Left colon (tissue), 2 donors: ENCODE results near the gene TEX30. TPM values are rescaled to one million over a fixed set of nuclear protein-coding genes. Genes with fewer than 3 reads are reported as not detected.

Experiments used
- ATAC-seq: fragments of 200-7000 bp; cut with Tn5 transposase; one replicate; pipeline ENCODE4 v1.9.1; 2020; ENCODE audit warnings: mild to moderate bottlenecking, moderate library complexity
- DNase-seq, 2 donors: peaks; one replicate each; pipeline ENCODE4 v3.0.0-alpha.2; 2020
- intact Hi-C, 2 donors: fragments of 100-400 bp; cut with DNase I in 1 of 2; cut with micrococcal nuclease in 1 of 2; formaldehyde crosslinking; loops; one replicate each; pipeline versions ENCODE4 v1.11.2 to v1.14.0; 2022; cut with DNase I, micrococcal nuclease
- total RNA-seq, 2 donors: library from RNA; stranded (reverse); fragmentation: NEBNext Ultra II Directional; extraction: Animal tissue kit (Norgen Biotek cat#: 25700); gene quantifications; one replicate each; pipeline ENCODE4 v1.2.1, GENCODE V29; 2021
- donor health status: DM: no; HTN: no; CAD: no.
- donor health status: DM: yes; HTN: yes; CAD: no.

TEX30 gene
- total RNA-seq, 2 donors from 2014 or later, result 3.8 to 4.0 TPM

DNA sequence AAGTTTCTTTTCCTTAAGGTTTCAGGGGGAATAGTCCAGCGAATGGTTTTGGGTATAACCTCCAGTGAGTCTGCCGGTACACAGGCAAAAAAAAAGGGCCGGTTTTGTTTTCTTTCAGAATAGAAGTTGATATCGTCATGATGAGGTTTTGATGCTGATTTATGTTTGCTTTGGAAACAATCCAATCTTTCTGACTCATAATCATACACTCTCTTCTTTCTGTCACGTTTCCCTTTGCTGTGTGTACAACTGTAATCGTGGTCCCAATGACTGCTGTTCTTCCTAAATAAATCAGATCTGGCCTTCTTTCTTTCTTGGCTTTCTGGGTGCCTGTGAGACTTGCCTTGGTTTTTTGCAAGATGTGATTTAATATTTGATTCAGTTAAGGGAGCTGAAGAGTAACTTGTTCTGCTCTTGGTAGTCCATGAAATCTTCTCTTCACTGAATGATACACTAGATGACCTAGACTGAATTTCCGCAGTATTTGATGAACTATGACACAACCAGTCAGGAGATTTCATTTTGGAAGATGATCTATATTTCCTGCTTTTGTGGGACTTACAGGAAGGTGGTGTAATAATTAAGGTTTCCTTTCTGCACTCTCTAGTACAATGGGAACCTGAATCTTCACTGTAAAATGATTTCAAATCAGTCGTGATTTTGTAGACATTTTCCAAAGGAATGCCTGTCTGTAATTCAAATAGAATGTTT is 43.9 kb downstream of the TEX30 start:
- intact Hi-C loops, result no loop called here
- DNase-seq (no peak), ATAC-seq (peak; percentile 21)

DNA sequence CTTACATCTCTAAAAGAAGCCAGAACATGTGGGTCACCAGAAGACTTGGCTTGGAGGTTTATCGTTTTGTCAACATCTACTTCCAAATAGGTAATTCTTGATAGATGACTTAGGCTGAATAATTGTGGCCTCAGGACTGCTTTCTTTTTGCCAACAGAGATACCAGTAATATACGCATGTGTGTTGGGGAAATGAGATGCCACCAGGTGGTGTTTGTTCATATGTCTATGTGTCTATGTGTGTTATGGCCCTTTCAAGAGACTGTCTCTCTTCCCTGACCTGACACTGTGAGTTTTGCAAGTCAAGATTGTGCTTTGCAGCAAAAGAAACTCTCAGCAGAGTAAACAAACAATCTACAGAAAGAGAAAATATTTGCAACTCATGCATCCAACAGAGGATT is 47.2 kb downstream of the TEX30 start:
- DNase-seq, result no peak
- ATAC-seq, result peak; percentile 49
- intact Hi-C loops, result no loop called here

DNA sequence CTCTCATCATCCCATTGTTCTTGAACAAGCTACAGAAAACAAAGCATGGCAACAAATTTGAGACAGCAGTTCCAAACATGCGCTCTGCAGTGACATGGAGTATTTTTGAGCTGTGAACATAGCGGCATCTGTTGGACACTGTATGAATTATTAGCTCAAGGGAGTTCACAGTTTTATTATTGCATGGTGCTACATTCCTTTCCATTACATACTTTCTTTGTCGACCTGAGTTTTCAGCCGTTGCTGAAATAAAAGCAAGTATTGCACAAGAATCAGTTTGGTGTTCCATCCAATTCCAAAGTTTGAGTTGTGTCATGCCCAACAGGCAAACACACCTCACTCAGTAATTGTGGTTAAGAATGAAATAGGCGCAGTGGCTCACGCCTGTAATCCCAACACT is 48.7 kb downstream of the TEX30 start:
- no peak for DNase-seq
- peak; percentile 78 for ATAC-seq
- intact Hi-C loops, result no loop called here

GRCh38 chr13:102721800-102722231 is 51.8 kb downstream of the TEX30 start:
- intact Hi-C loops, result no loop called here
- ATAC-seq (no peak), DNase-seq (no peak)

GRCh38 chr13:102718746-102719145 is 54.8 kb downstream of the TEX30 start:
- ATAC-seq (no peak), DNase-seq (no peak)
- intact Hi-C loops, result no loop called here

Other genes with a start within 250 kb of the TEX30 start
- 10 to 100 TPM; 37.0 to 38.1 TPM for gene TPP2, start 176.8 kb downstream of the TEX30 start, total RNA-seq
- gene METTL21C, start 78.7 kb downstream of the TEX30 start, total RNA-seq, result not detected
- gene POGLUT2, start 25.2 kb upstream of the TEX30 start, total RNA-seq, result 1 to 10 TPM in 1 of 2 donors, under 1 TPM in 1; 0.79 to 1.1 TPM
- gene BIVM, start 25.3 kb upstream of the TEX30 start, total RNA-seq, result 10 to 100 TPM; 14.9 to 15.1 TPM
- gene ERCC5, start 72.2 kb upstream of the TEX30 start, total RNA-seq, result 10 to 100 TPM; 54.1 to 66.1 TPM